IMR-90 (cell line): ENCODE results near the gene GRHL3. TPM values are rescaled to one million over a fixed set of nuclear protein-coding genes. Genes with fewer than 3 reads are reported as not detected.

Experiments
- ATAC-seq: fragments of 200-7000 bp; cut with Tn5 transposase; 2 replicates; pipeline ENCODE4 v1.9.1; 2020; ENCODE audit warnings: low read depth, mild to moderate bottlenecking, moderate library complexity
- BruUV-seq: library from RNA; stranded (reverse); fragments of 400-500 nt; replicated peaks from 2 replicates; lab custom pipeline; 2021; lab: Mats Ljungman, UMichigan
- CTCF ChIA-PET: fragments of 300-600 bp; formaldehyde crosslinking; extraction: SDS; loops from one replicate; lab custom pipeline; 2021; ENCODE audit warnings: antibody characterized with exemption; lab: Yijun Ruan, JAX
- POLR2A ChIA-PET: fragments of 300-600 bp; sonication (Branson Sonifier 250); formaldehyde crosslinking; loops from one replicate; lab custom pipeline; 2022; ENCODE audit warnings: antibody characterized with exemption; ENCODE audit not compliant: unreplicated experiment; lab: Charles Lee
- DNase-seq: peaks from one replicate; pipeline ENCODE4 v3.0.0; 2013
- H2AFZ ChIP-seq: replicated peaks from 2 replicates; pipeline ENCODE3; 2013; ENCODE audit warnings: low read length, mild to moderate bottlenecking; ENCODE audit not compliant: poor library complexity
- H2AK5ac ChIP-seq: 2 replicates; pipeline ENCODE4 v1.6.1; 2013; ENCODE audit warnings: low read depth, low read length, inconsistent platforms
- H2AK9ac ChIP-seq: replicated peaks from 2 replicates; pipeline ENCODE3; 2013; ENCODE audit warnings: mild to moderate bottlenecking, low read depth, low read length, moderate library complexity; ENCODE audit not compliant: poor library complexity
- H2BK120ac ChIP-seq: 2 replicates; pipeline ENCODE4 v1.6.1; 2013; ENCODE audit warnings: low read depth, low read length, inconsistent platforms
- H2BK15ac ChIP-seq: 3 replicates; pipeline ENCODE4 v1.6.1; 2013; ENCODE audit warnings: low read depth, low read length, inconsistent platforms
- H2BK20ac ChIP-seq: 2 replicates; pipeline ENCODE4 v1.6.1; 2013; ENCODE audit warnings: low read depth, mild to moderate bottlenecking, inconsistent platforms, low read length, moderate library complexity
- H2BK5ac ChIP-seq: 2 replicates; pipeline ENCODE4 v1.6.1; 2013; ENCODE audit warnings: mild to moderate bottlenecking, low read depth, low read length, inconsistent platforms; ENCODE audit not compliant: poor library complexity, severe bottlenecking
- H3K14ac ChIP-seq: replicated peaks from 2 replicates; pipeline ENCODE4 v1.6.1; 2013; ENCODE audit warnings: low read depth, low read length, inconsistent platforms
- H3K18ac ChIP-seq: 2 replicates; pipeline ENCODE4 v1.6.1; 2013; ENCODE audit warnings: low read depth, low read length, control low read depth
- H3K23ac ChIP-seq: 2 replicates; pipeline ENCODE4 v1.6.1; 2013; ENCODE audit warnings: low read depth, low read length, inconsistent platforms
- H3K27ac ChIP-seq: 2 replicates; pipeline ENCODE4 v1.5.1; 2013; ENCODE audit warnings: mild to moderate bottlenecking, control low read depth, low read length; ENCODE audit not compliant: insufficient read depth
- H3K27me3 ChIP-seq: 2 replicates; pipeline ENCODE4 v1.6.1; 2013; ENCODE audit warnings: low read length; ENCODE audit not compliant: control insufficient read depth, insufficient read depth
- H3K36me3 ChIP-seq: 2 replicates; pipeline ENCODE4 v1.6.1; 2013; ENCODE audit warnings: low read length, mixed read lengths; ENCODE audit not compliant: control insufficient read depth, insufficient read depth
- H3K4ac ChIP-seq: 2 replicates; pipeline ENCODE4 v1.6.1; 2013; ENCODE audit warnings: low read depth, low read length, inconsistent platforms
- H3K4me1 ChIP-seq: 2 replicates; pipeline ENCODE4 v1.6.1; 2013; ENCODE audit warnings: low read length, mixed read lengths; ENCODE audit not compliant: control insufficient read depth, insufficient read depth
- H3K4me2 ChIP-seq: 2 replicates; pipeline ENCODE4 v1.6.1; 2013; ENCODE audit warnings: low read depth, mild to moderate bottlenecking, control low read depth, low read length, moderate library complexity
- H3K4me3 ChIP-seq: 2 replicates; pipeline ENCODE4 v1.5.1; 2013; ENCODE audit warnings: low read depth, mild to moderate bottlenecking, control low read depth, low read length, moderate library complexity; ENCODE audit not compliant: insufficient read depth
- H3K56ac ChIP-seq: 2 replicates; pipeline ENCODE4 v1.6.1; 2013; ENCODE audit warnings: low read length, inconsistent platforms; ENCODE audit not compliant: insufficient read depth; ENCODE audit errors: extremely low read depth
- H3K79me1 ChIP-seq, 2 experiments: 2 replicates each; pipeline ENCODE4 v1.6.1; 2013; ENCODE audit warnings: low read length in 2 of 2, inconsistent platforms in 1 of 2, low read depth in 1 of 2
- H3K9ac ChIP-seq: 2 replicates; pipeline ENCODE4 v1.6.1; 2013; ENCODE audit warnings: low read depth, low read length, control low read depth
- H3K9me1 ChIP-seq: 2 replicates; pipeline ENCODE4 v1.6.1; 2013; ENCODE audit warnings: low read length, inconsistent platforms; ENCODE audit not compliant: insufficient read depth
- H3K9me3 ChIP-seq: 2 replicates; pipeline ENCODE4 v1.6.1; 2013; ENCODE audit warnings: low read length; ENCODE audit not compliant: control insufficient read depth, insufficient read depth
- H4K20me1 ChIP-seq: 2 replicates; pipeline ENCODE4 v1.6.1; 2013; ENCODE audit warnings: low read length, inconsistent platforms; ENCODE audit not compliant: insufficient read depth
- H4K5ac ChIP-seq: 2 replicates; pipeline ENCODE4 v1.6.1; 2013; ENCODE audit warnings: mild to moderate bottlenecking, low read depth, low read length, control low read depth
- H4K8ac ChIP-seq, 2 experiments: 2 replicates each; pipeline ENCODE4 v1.6.1; 2013; ENCODE audit warnings: low read depth in 2 of 2, low read length in 2 of 2, control low read depth in 1 of 2, inconsistent platforms in 1 of 2
- H4K91ac ChIP-seq: 2 replicates; pipeline ENCODE4 v1.6.1; 2013; ENCODE audit warnings: low read depth, low read length, inconsistent platforms; ENCODE audit not compliant: insufficient read depth
- FOS ChIP-seq: fragments of 150-350 bp; IDR thresholded peaks from 2 replicates; pipeline ENCODE4 v1.6.1; 2016; ENCODE audit warnings: low read depth, low read length
- MXI1 ChIP-seq: IDR thresholded peaks from 2 replicates; pipeline ENCODE4 v1.6.1; 2012; ENCODE audit warnings: low read depth, mild to moderate bottlenecking, low read length, moderate library complexity, borderline replicate concordance
- POLR2A ChIP-seq: IDR thresholded peaks from 2 replicates; pipeline ENCODE4 v1.6.1; 2012; ENCODE audit warnings: mild to moderate bottlenecking, low read depth, low read length
- RAD21 ChIP-seq: IDR thresholded peaks from 2 replicates; pipeline ENCODE4 v1.6.1; 2012; ENCODE audit warnings: low read length, improper control_type of control experiment
- RCOR1 ChIP-seq: IDR thresholded peaks from 2 replicates; pipeline ENCODE4 v1.6.1; 2012; ENCODE audit warnings: mild to moderate bottlenecking, low read length, improper control_type of control experiment; ENCODE audit not compliant: insufficient replicate concordance
- WGBS, 2 experiments: methylation state at CpG; one replicate each; pipeline versions ENCODE4 v1.1.5 to v1.1.7; 2013; ENCODE audit warnings: missing lambda C conversion rate in 2 of 2; ENCODE audit not compliant: insufficient read length in 1 of 2; ENCODE audit errors: extremely low coverage in 2 of 2; 5-methylcytosine and 5-hydroxymethylcytosine counted together
- dilution Hi-C: fragments of 300-500 bp; cut with HindIII; formaldehyde crosslinking; loops from one replicate; pipeline ENCODE4 v1.14.3; 2018; ENCODE audit warnings: low sequenced_read_pairs; ENCODE audit not compliant: unreplicated experiment
- in situ Hi-C: fragments of 300-500 bp; cut with MboI; formaldehyde crosslinking; loops from 3 replicates; pipeline ENCODE4 v1.14.3; 2019; ENCODE audit warnings: low sequenced_read_pairs, inconsistent platforms, mixed read lengths
- intact Hi-C: fragments of 100-400 bp; cut with micrococcal nuclease; formaldehyde crosslinking; loops from 2 replicates; pipeline ENCODE4 v1.10.0; 2022
- polyA plus RNA-seq, 3 experiments: library from polyadenylated mRNA; depleted of rRNA; stranded (reverse); fragments of >200 nt; gene quantifications; 2 replicates each; pipeline ENCODE4 v1.2.3, GENCODE V29; 2012; ENCODE audit warnings: low replicate concordance in 1 of 3
- total RNA-seq: library from RNA; depleted of rRNA; stranded (reverse); fragments of >200 nt; gene quantifications from 2 replicates; pipeline ENCODE4 v1.2.3, GENCODE V29; 2012
- TF ChIP-seq, protein P1 (sequence below): conservative IDR thresholded peaks from 2 replicates; pipeline ENCODE4 v1.5.1; 2012; ENCODE audit warnings: mild to moderate bottlenecking, low read depth, low read length, improper control_type of control experiment

The GRHL3 gene
- total and polyA plus RNA-seq, 2 of the 4 experiments (the other 2 are of a cell fraction): not detected

DNA sequence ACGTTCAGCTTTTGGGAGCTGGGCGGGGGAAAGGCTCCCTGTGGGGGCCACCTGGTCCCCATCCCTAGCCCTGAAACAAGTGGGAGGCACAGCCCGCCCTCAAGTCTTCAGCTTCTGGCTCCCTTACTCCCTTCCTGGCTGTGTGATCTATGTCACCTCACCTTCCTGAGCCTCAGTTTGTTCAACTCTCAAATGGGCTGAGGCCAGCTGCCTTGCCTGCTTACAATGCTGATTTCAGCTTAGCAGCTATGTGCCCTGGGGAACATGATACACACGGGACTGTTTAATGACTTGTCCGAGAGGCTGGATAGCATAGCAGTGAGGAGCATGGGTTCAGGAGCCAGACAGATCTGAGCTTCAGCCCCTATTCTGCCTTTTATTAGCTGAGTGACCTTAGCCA is 19.3 kb downstream of the GRHL3 start:
- Histone ChIP-seq H2BK5ac (no peak overlapping the region), H2BK20ac (no peak overlapping the region), H3K18ac (no peak overlapping the region), H2BK15ac (no peak overlapping the region), H3K23ac (no peak overlapping the region), H3K4me2 (no peak overlapping the region), H4K91ac (no peak overlapping the region), H3K79me1 (no peaks in the 10 kb centered on the region), H3K9me1 (no peaks in the 10 kb centered on the region; the same call in 1 of the 2 replicates), H3K4me1 (no peaks in the 10 kb centered on the region), H2AFZ (no peak overlapping the region), H2BK120ac (no peak overlapping the region), H3K14ac (no peak overlapping the region), H2AK9ac (no peak overlapping the region), H4K5ac (no peak overlapping the region), H3K4ac (no peak overlapping the region), H3K36me3 (no peaks in the 10 kb centered on the region), H4K20me1 (no peaks in the 10 kb centered on the region), H3K4me3 (no peak overlapping the region), H4K8ac (no peak overlapping the region), H3K27ac (no peak overlapping the region), H3K27me3 (peaks cover 18% of the 10 kb centered on the region), H3K9me3 (no peaks in the 10 kb centered on the region), H3K56ac (no peak overlapping the region), H2AK5ac (no peak overlapping the region), H3K9ac (no peak overlapping the region)
- dilution Hi-C loops: no loop called here
- WGBS, 2 experiments: 94% methylated on average over 2 of the region's 5 CpGs; no CpG with 5 or more reads in 1 of the 2 experiments
- ChIA-PET CTCF (no interaction called here), POLR2A (no interaction called here)
- in situ Hi-C loops: no loop called here
- ATAC-seq (no peak), DNase-seq (no peak)
- TF ChIP-seq MXI1 (no peak), RAD21 (no peak), FOS (no peak), POLR2A (no peak), RCOR1 (no peak)
- TF ChIP-seq, protein P1, sequence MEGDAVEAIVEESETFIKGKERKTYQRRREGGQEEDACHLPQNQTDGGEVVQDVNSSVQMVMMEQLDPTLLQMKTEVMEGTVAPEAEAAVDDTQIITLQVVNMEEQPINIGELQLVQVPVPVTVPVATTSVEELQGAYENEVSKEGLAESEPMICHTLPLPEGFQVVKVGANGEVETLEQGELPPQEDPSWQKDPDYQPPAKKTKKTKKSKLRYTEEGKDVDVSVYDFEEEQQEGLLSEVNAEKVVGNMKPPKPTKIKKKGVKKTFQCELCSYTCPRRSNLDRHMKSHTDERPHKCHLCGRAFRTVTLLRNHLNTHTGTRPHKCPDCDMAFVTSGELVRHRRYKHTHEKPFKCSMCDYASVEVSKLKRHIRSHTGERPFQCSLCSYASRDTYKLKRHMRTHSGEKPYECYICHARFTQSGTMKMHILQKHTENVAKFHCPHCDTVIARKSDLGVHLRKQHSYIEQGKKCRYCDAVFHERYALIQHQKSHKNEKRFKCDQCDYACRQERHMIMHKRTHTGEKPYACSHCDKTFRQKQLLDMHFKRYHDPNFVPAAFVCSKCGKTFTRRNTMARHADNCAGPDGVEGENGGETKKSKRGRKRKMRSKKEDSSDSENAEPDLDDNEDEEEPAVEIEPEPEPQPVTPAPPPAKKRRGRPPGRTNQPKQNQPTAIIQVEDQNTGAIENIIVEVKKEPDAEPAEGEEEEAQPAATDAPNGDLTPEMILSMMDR: no peak
- BruUV-seq: no TSS peak
- intact Hi-C loops: no loop called here
